ENCODE data around the gene GNG8. TPM values are rescaled to one million over a fixed set of nuclear protein-coding genes. Genes with fewer than 3 reads are reported as not detected.

GNG8 gene
- total and polyA plus RNA-seq, 9 of the 15 experiments (the other 6 are each of a cell fraction or from before 2014, with no cell fraction given): 1.3 TPM; not detected in 8

- TF ChIP-seq ZBTB33 (CRISPR knock-in tag; IDR thresholded peaks at IDR 0.05): peak; percentile 88
- TF ChIP-seq ESRRA (IDR thresholded peaks at IDR 0.05; ENCODE audit: borderline replicate concordance, low read depth): no peak
- TF ChIP-seq SRSF7 (optimal IDR thresholded peaks at IDR 0.05; ENCODE audit: low read depth, low read length): no peak
- TF ChIP-seq SMARCA4 (IDR thresholded peaks at IDR 0.05): peak; percentile 55; the same call in 1 of the 2 replicates
- no peak for TF ChIP-seq DNMT1 (IDR thresholded peaks at IDR 0.05)
- no peak for TF ChIP-seq SNIP1 (IDR thresholded peaks at IDR 0.05; ENCODE audit: low read depth)
- TF ChIP-seq, protein P1, sequence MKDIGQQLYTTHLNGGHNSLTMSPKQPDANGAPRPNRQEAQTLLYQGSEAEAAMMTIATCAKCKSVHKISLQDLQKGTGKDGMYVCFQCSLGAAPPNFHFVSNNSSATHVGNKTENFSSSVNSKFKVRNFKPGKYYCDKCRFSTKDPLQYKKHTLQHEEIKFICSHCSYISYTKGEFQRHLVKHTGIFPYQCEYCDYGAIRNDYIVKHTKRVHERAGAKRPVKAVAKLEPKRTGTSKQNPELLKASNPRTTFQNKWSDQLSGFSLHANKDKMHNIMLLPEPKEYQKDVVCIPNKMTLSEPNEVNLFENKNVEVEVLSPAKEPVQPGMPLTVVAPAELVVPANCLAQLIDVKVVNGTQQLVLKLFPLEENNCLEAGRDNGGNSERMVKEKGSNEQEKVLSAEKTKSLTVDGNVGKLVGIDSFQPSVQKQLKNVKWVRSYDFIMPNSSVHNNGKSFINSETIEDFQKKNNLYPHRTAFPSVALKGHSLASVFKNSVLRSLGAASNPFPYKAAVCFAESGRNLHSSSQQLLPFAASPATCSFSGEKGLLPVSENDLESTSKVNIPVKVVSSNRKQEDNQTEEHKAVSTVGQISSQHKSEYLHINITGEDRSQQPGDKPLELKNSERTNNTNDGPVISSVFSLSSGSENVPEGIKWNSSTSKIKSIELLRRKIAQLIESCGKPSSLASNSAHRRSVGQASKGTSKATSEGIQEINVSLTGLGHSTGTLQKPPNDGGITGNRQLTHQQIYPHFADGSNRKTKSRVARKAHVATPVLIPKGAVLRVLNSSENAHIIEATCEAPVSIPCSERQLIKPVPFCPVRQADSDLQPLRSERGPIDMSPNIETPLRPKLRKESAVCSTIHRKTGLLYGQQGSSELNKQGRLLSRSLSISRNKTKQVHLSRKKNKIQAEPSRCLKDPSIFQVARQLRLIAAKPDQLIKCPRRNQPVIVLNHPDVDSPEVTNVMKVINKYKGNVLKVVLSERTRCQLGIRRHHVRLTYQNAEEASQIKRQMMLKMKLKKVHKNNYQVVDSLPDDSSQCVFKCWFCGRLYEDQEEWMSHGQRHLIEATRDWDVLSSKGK (CRISPR knock-in tag; IDR thresholded peaks at IDR 0.05): no peak
- TF ChIP-seq FOXJ3 (CRISPR knock-in tag; IDR thresholded peaks at IDR 0.05): no peak
- TF ChIP-seq NFE2 (IDR thresholded peaks at IDR 0.05; ENCODE audit: low read depth): 0 out of 2 replicates have a peak, but pooled peaks have one; percentile 5
- peak; percentile 93 for TF ChIP-seq SMAD4 (CRISPR knock-in tag; conservative IDR thresholded peaks at IDR 0.05)
- TF ChIP-seq MGA (IDR thresholded peaks at IDR 0.05): no peak
- no peak for TF ChIP-seq C11orf30 (IDR thresholded peaks at IDR 0.05; ENCODE audit: low read depth)
Observed at GRCh38 chr19:46629546-46630025, 6.4 kb downstream of the GNG8 start (continued).

All from K562 (cell line).